T-helper 2 cell (primary cell): ENCODE results near the gene CORO2A.
"Not testable (repeated sequence)": the region's sequence is repeated elsewhere in the genome, so short reads cannot be mapped to it uniquely, and the experiment has no call there.

ENCODE experiments used
- DNase-seq, 5 experiments: peaks; one replicate each; pipeline versions ENCODE4 v3.0.0 to v3.0.0-alpha.2; 2012 to 2022

The CORO2A gene

DNA sequence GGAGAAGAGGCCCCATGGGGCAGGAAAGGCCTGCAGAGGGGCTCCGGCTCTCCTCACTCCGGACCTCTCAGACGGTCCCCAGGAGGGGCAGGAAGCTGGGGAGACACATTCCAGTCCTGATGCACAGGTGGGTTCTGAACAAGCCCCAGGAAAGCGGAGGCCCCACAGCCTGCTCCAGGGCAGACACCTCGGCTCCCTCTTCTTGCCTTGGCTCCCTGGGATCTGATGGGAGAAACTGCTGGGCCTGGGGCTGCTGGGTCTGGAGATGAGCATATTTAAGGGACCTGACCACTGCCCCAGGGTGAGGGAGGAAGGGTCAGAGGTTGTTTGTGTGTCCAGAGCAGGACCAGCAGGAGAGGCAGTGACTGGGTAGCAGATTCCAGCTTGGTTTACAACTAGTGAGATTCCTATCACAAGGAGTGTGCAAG is 1.2 kb downstream of the CORO2A start:
- no peak for DNase-seq

DNA sequence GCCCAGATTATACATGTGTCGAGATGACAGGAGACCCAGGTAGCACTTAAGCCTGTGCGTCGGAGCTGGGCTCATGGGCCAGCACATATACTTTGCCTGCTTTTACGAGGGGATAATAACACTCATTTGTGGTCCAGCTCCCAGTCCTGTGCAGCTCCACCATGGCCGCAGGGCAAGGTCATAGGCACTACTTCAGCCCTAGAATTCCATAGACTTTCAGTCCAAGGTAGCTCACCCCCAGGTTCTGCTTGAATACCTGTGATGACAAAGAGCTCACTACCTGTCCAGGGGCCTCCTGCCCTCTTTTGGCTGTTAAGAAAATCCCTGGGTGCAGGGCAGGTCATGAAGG is 1.7 kb downstream of the CORO2A start:
- DNase-seq, result no peak

DNA sequence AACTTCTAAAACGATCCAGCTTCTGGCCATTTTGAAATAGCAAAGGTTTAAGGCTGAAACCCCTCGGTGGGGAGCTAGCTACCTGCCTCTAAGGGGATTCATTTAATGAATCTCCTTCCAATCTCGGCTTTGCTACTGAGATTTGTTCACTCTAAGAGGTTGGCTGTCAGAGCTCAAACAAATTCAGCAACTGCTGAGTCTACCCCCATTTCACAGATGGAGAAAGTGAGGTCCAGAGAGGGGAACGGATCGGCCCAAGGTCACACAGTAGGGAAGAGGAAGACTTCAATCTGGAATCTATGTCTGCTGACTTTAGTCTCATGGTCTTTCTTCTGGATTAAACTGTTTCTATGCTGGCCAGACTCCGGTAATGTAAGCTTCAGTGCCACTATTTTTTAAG is 3.0 kb downstream of the CORO2A start:
- DNase-seq, result no peak

DNA sequence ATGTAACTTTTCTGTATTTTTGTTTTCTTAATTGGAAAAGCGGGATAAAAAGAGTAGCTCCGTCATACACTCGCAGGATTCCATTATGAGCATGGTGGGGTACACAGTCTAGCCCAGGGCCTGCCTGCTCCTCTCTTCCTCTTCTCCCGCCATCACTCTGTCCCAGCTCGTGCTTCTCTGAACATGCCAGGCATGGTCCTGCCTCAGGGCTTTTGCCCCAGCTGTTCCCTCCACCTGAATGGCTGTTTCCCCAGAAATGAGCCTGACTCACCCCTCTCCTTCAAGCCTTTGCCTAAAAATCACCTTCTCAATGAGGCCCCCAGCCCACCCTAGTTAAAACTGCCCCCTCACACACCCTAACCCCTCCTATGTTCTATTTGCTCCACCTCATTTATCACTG is 4.5 kb downstream of the CORO2A start:
- no peak for DNase-seq

DNA sequence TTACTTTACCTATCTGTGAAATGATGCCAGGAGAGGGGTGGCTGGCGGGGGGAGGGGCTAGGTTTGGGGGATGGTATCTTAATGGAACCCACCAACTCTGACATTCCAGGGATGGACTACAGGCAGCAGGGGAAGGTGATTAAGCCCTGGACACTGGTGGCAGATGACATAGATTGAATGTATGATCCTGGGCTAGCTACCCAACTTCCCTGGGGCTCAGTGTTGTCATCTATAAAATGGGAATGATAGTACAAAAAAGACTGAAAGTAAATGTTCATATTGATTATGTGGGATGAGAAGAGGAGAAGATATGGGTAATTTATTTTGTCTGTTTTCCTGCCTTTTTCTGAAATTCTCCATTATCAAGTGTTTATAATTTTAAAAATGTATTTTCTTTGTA is 6.2 kb downstream of the CORO2A start:
- DNase-seq, result no peak

DNA sequence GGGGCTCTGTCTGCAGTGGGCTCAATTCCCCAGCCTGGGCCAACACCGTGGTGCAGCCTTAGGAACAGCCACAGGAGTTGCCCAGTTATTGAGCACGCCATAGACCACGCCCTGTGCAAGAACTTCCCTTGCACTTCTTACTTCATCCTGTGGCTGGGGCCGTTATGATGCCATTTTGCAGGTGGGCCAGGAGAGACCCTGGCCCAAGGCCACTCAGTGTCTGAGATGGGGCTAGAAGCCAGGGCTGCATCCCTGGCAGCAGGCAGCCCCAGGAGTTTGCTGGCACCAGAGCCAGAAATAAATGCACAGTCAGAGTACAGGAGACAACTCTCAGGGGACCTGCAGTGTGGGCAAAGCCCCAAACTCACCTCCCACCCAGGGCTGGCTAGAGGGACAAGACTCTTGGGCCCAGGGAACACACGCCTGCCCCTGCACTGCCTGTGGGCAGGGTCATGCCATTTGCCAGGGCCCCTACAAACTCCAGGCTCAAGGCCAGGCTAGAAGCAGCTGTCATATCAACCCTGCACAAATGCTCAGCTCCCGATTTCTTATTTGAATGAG is 6.7 kb downstream of the CORO2A start:
- DNase-seq, result no peak

DNA sequence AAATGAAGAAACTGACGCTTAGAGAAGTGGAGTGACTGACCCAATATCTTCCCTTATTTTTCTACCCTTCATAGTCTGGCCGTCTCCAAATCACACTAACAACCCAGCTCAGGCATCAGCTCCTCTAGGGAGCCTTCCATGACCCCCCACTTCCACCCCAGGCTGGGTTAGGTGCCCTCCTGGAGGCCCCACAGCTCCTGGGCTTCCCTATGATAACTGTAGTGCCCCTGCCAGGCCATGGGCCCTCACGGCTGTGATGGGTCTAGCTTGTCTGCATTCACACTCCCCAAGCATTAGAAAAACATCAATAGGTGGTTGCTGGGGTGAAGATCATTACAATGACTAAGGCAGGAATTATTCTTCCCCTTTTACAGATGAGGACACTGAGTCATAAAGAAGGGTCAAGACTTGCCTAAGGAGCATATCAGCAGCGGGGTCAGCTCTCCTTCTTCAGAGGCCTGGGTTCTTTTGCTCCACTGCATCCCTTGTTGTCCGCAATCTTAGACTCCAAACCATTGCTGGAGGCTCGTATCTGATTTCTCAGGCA is 7.3 kb downstream of the CORO2A start:
- no peak for DNase-seq

DNA sequence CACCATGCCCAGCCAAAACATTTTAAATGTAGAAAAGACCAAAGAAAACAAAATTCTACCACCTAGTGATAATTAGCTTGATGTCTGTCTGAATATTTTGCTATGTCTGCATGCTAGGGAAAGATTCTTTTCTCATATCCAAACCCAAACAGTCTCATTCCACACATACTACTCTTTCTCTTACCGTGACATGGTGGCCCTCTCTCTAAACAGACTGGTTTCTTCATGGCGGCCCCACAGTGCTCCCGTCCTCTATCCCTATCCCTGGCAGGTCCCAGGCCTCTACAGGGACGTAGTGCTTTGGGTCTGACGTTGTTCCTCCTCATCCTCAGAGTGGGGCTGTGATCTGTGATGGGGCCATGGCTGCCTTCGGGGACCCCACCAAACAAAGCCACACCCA is 8.1 kb downstream of the CORO2A start:
- no peak for DNase-seq

DNA sequence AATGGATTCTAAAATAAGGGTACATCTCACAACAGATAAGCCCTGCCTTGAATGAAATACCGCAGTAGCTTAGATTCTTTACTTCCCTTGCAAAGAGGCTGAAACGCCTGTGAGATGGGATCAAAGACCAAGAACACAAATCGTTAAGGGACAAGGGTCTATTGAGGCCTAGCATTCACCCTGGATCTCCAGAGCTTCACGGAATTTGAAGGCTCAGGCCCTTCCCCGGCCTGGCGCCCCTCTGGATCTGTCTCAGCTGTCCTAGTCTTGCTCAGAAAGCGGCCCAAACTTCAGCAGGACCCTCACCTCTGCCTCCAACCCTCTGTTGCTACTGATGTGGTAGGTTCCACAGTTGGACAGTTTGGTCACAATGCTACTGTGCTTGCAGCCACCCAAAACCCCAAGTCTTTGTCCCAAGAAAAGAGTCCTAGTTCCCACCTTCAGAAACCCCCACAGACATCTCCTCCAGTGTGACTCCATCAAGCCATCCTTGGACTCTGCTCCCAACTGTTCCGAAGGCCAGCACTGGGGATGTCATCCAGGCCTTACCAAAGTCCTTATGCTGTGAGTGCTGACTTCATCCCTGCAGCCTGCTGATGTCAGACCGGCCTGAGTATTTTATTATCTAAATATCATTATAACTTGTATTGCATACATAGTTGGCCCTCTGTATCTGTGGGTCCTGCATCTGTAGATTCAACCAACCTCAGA is 9.4 kb downstream of the CORO2A start:
- no peak for DNase-seq

DNA sequence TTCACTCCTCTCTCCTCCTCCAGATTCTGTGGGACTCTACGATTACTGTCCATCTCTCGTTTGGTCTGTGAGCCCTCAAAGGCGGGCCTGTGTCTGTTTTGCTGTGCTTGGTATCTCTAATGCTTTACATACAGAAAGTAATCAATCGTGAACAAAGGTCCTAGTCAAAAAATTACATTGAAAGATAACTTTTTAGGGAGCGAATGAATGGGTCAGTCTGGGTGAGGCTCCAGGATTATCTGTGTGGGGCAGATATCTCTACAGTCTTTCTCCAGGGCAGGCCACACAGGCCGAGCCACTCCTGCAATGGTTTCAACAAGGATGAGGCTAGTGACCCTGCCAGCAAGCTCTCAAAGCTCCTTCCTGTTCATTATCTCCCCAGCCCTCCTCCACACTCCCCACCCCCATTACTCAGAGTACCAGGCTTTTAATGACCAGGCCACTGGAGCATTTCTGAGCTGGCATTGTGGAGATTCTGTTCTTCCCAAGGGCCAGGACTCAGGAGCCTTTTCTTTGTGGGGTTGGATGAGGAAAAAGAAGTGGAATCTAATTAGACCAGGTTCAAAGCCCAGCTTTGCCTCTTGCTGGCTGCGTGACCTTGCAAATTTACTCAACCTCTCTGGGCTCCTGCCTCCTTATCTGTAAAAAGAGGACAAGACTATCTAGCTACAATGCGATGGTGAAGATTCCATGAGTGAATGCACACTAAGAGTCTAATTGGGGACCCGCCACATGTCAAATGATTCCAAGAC is 10.2 kb downstream of the CORO2A start:
- DNase-seq, result no peak

DNA sequence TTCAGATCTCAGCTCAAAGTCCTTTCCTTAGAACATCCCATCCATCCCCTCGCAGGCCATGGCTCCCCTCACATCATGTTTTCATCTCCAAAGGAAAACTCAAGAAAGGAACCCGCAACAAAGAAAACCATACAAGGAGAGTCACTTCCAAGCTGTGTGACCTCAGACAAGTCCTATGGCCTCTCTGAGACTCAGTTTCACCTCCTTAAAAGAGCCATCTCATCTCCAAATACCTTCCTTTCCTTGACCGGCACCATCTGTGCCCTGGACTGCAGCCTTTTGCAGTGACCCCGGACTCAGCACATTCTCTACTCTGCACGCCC is 10.7 kb downstream of the CORO2A start:
- no peak for DNase-seq

DNA sequence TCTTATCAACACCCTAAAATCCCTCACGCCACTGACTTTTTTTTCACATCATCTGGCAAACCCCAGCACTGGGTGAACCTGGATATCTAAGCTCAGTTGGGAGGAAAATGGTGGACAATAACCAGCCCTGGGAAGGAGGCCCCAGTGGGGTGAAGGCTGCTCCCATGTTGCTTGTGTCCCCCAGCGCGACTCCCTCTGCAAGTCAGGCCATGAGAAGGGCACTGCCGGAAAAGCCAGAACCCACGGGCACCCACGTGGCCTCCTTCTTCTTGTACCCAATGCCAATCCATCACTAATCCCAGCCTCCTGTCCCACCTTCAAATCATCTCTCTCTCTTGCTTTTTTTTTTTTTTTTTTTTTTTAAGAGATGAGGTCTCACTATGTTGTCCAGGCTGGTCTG is 11.4 kb downstream of the CORO2A start:
- DNase-seq, result no peak

DNA sequence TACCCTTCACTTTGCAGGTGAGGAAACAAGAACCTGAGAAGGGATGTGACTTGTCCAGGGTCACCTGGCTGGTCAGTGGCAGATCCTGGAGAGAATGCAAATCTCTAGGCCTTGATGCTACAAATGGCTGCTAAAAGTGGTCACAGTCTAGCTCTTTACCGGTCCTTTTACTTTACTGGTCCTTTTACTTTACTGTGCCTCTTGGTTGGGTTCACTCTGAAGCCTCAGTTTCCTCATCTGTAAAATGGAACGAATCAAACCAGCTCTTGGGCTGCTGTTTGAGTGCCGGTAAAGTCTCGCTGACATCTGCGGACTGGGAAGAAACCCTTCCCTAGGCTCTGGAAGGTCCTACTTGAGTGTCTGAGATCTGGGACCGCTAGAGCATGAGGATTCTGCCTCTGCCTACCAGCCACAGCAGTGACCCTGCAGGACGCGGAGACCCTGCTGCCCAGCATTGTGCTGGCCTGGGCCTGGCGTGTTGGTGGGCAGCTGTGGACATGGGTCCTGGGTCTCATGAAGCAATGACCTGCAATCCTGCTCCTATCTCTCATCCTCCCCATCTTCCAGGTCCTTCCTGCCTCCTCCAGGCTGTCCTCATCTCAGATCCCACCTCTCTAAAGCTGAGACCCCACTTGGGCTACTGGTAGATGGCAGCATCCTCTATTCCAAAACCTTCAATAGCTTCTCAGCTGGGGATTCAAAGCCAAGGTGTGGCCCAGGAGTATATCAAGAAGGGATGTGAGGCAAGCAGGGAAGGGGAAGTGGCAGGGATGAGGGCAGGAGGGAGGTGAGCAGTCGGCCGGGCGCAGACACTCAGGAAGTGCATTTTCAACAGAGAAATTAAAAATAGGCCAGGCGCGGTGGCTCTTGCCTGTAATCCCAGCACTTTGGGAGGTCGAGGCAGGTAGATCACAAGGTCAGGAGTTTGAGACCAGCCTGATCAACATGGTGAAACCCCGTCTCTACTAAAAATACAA is 13.3 kb downstream of the CORO2A start:
- no peak for DNase-seq

DNA sequence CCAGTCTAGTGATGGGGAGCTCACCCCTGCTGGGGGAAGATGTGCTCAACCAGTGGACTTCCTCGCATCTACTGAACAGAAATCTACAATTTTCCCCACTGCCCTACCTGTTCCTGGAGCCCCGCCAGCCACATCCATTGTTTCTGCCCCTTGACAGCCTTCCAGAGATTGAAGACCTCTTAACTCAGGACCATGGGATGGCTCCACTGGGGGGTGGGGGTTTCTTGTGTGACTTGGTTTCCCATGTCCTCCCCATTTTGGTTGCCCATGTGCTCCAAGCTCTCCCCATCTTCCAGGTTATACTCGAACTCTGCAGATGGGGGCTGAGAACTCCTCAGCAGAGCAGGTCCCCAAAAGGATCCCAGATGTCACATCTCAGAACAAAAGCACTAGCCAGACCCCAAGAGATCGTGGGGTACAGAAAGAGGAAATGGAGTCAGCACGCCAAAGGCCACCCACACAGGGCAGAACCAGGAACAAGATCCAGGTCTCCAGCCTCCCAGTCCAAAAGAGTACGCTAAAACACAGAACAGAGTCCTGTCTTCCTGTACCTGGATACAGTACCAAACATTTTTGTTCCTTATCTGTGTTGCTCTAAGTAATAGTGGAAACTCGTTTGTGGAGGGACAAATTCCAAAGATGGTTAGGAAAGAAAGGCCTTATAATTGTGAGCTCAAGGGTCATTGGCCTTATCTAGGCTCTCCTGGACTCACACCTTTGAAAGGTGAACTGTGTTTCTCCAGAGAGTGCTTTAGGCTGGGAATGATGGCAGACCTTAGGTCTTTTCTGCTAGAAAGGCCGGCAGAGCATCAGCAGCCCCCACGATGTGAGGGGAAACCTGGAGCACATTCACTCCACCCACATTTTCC is 15.8 kb downstream of the CORO2A start:
- DNase-seq, result no peak

DNA sequence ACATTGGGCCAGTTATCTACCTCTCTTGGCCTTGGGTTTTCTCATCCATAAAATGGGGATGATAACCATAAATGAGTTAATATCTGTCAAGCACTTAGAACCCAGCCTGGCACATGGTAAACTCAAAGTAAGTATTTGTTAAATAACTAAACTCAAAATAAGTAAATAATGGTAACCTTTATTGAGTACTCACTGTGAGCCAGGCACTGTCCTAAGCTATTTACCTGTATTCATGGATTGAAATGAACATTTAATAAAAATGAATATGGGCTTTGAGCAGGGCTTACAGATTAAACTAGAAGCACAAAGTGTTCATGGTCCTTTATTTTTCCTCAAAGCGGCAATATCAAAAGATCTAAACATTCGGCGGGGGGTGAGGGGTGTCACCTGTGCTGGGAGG is 16.7 kb downstream of the CORO2A start:
- no peak for DNase-seq

DNA sequence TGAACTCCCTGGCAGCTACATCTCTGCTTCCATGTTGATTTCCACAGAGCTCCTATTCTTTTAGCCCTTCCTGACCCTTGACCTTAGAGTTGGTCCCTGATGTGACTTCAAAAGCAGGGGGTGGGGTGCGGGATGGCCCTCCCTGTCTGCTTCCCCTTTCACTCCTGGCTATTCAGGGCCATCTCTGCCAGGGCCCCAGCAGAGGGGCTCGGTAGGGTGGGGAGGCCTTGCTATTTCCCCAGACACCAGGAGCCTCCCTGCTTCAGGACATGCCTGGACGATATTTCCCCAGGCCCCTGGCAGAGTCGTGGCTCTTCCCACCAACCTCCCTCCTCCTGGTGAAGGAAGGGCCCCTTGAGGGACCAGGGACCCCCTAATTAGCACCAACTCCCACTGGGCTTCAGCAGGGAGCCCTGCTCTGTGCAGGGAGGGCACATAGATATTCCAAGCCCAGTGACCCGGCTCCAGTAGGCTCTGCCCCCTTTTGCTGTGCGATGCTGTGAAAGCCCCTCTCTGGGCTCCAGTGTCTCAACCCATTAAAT is 17.3 kb downstream of the CORO2A start:
- DNase-seq, result no peak

DNA sequence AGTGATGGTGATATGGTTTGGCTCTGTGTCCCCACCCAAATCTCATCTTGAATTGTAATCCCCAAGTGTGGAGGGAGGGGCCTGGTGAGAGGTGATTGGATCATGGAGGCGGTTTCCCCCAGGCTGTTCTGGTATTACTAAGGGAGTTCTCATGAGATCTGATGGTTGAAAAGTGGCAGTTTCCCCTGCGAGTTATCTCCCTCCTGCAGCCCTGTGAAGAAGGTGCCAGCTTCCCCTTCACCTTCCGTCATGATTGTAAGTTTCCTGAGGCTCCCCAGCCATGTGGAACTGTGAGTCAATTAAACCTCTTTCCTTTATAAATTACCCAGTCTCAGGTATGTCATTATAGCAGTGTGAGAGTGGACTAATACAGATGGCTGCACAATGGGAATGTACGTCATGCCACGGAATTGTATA is 17.9 kb downstream of the CORO2A start:
- not testable (repeated sequence) for DNase-seq

DNA sequence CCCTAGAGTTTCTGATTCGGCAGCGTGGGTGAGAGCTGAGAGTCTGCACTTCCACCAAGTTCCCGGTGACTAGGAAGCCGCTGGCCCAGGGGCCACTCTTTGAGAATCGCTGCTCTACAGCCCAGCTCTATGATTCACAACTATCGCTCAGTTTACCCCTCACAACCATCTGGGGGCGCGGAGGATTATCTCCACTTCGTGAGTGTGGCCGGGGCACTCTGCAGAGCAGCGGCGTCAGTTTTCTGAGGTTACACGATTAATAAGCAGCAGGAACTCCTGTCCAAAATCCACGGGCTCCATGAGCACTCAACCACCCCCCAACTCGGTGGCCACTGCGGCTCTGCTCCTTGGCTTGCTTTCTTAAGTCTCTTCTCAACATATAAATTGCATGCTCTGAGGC is 19.3 kb downstream of the CORO2A start:
- no peak for DNase-seq

DNA sequence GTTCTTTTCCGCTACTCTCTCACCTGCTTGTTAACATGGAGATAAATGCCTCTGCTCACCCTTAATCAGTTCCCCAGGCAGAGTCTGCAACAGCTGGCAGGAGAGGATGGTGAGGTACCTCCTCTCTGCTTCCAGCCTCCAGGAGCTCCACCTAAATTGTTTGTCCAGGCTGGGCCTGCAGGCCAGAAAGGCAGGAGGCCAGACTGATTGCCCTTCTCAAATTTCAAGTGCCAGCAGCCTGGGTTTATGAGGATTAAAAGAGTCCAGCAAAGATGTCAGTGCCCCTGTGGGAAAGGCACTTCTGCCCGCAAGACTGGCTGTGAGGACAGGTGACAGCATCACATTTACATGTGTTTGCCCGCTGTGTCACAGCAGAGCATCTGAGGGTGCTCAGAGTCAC is 19.8 kb downstream of the CORO2A start:
- DNase-seq, result no peak

DNA sequence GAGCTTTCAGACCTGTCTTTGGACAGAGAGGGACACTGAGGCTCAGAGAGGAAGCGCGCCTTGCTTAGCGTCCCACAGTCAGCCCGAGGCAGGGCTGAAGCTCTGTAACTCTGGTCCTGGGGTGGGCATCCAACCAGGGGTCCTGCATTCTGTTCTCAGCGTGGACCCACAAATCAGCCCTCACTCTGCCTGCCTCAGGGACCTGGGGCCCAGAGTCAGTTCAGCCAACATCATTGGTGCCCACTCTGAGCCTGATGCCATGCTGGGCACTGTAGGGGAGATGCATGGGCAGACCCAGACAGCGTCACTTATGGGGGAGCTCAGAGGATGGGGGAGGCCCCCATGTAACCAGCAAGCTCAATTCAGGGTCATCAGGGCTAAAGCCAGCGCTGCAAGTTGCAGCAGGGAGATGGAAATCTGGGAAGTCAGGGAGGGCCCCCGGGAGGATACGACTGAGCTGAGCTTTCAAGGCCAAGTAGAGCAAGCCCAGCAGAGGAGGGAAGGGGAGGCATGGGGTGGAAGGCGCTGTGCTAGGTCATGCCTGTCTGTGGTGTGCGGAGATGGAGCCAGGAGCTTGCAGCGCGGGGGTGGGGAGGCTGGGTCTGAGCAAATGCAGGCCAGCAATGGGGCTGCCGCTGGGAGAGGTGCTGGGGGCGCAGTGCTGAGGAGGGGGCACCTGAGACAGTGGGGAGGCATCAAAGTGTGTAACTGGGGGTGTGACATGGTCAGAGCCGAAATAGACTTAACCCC is 21.1 kb downstream of the CORO2A start:
- no peak for DNase-seq
